Nephron progenitor cell (in vitro differentiated cells): Measurements from ENCODE around the gene HIRA.

Experiments
- DNase-seq: peaks from one replicate; pipeline ENCODE4 v3.0.0; 2021
- H3K27ac Mint-ChIP-seq: 2 replicates; pipeline ENCODE4 v1.8.0; 2021; ENCODE audit warnings: mild to moderate bottlenecking, moderate library complexity, mixed read lengths
- H3K27me3 Mint-ChIP-seq: 2 replicates; pipeline ENCODE4 v1.8.0; 2021; ENCODE audit warnings: mild to moderate bottlenecking, low read depth, mixed read lengths; ENCODE audit not compliant: poor library complexity
- H3K36me3 Mint-ChIP-seq: 2 replicates; pipeline ENCODE4 v1.8.0; 2021; ENCODE audit warnings: low read depth, mixed read lengths
- H3K4me1 Mint-ChIP-seq: 2 replicates; pipeline ENCODE4 v1.8.0; 2021; ENCODE audit warnings: mixed read lengths
- H3K4me3 Mint-ChIP-seq: 2 replicates; pipeline ENCODE4 v1.8.0; 2021; ENCODE audit warnings: mild to moderate bottlenecking, moderate library complexity, mixed read lengths
- H3K9me3 Mint-ChIP-seq: 2 replicates; pipeline ENCODE4 v1.8.0; 2021; ENCODE audit warnings: mild to moderate bottlenecking, moderate library complexity, mixed read lengths
- CTCF ChIP-seq: fragments of 200-600 bp; sonication (generic); IDR thresholded peaks from 2 replicates; pipeline ENCODE4 v1.5.0; 2021; ENCODE audit warnings: antibody characterized with exemption

Gene HIRA

GRCh38 chr22:19289475-19290161, 141.9 kb downstream of the HIRA start:
- H3K27ac Mint-ChIP-seq: no peak overlapping the region
- H3K4me3 Mint-ChIP-seq: peak overlapping the region; percentile 87
- no peaks in the 10 kb centered on the region for H3K36me3 Mint-ChIP-seq
- no peak for TF ChIP-seq CTCF
- peaks cover 25% of the 10 kb centered on the region for H3K27me3 Mint-ChIP-seq
- DNase-seq: no peak
- H3K9me3 Mint-ChIP-seq: no peaks in the 10 kb centered on the region
- peaks cover 66% of the 10 kb centered on the region for H3K4me1 Mint-ChIP-seq

- TF ChIP-seq CTCF: no peak
- H3K36me3 Mint-ChIP-seq: no peaks in the 10 kb centered on the region
- no peak overlapping the region for H3K4me3 Mint-ChIP-seq
- no peak overlapping the region for H3K27ac Mint-ChIP-seq
- no peaks in the 10 kb centered on the region for H3K9me3 Mint-ChIP-seq
- H3K4me1 Mint-ChIP-seq: peaks cover 66% of the 10 kb centered on the region
- DNase-seq: no peak
- H3K27me3 Mint-ChIP-seq: peaks cover 16% of the 10 kb centered on the region
Measured at GRCh38 chr22:19287889-19288288, 143.6 kb downstream of the HIRA start.

GRCh38 chr22:19287076-19287707, 144.3 kb downstream of the HIRA start:
- Mint-ChIP-seq H3K27me3 (peaks cover 16% of the 10 kb centered on the region), H3K4me3 (no peak overlapping the region), H3K36me3 (no peaks in the 10 kb centered on the region), H3K9me3 (no peaks in the 10 kb centered on the region), H3K4me1 (peaks cover 61% of the 10 kb centered on the region), H3K27ac (no peak overlapping the region)
- TF ChIP-seq CTCF: no peak
- no peak for DNase-seq

GRCh38 chr22:19285831-19286230, 145.7 kb downstream of the HIRA start:
- Mint-ChIP-seq H3K4me1 (peaks cover 55% of the 10 kb centered on the region), H3K9me3 (no peaks in the 10 kb centered on the region), H3K27ac (no peak overlapping the region), H3K36me3 (no peaks in the 10 kb centered on the region), H3K27me3 (peaks cover 16% of the 10 kb centered on the region), H3K4me3 (no peak overlapping the region)
- no peak for DNase-seq
- no peak for TF ChIP-seq CTCF
